Panc1 (cell line): ENCODE measurements around the gene GNAI2. TPM values are rescaled to one million over a fixed set of nuclear protein-coding genes. Genes with fewer than 3 reads are reported as not detected.
A peak's percentile ranks its signal among the peaks of the same experiment; 100 is the strongest.

Experiments used
- ATAC-seq: fragments of 200-7000 bp; cut with Tn5 transposase; 2 replicates; pipeline ENCODE4 v1.9.1; 2020; ENCODE audit warnings: mild to moderate bottlenecking, moderate library complexity
- BruUV-seq: library from RNA; stranded (reverse); fragments of 400-500 nt; replicated peaks from 2 replicates; lab custom pipeline; 2021; lab: Mats Ljungman, UMichigan
- CTCF ChIA-PET: fragments of 300-600 bp; sonication (Branson Sonifier 250); formaldehyde crosslinking; loops from one replicate; lab custom pipeline; 2022; ENCODE audit warnings: antibody characterized with exemption; lab: Charles Lee
- POLR2A ChIA-PET: fragments of 300-600 bp; sonication (Branson Sonifier 250); formaldehyde crosslinking; loops from one replicate; lab custom pipeline; 2022; ENCODE audit warnings: antibody characterized with exemption; lab: Charles Lee
- DNase-seq: peaks from one replicate; pipeline ENCODE4 v3.0.0-alpha.2; 2010; ENCODE audit warnings: low read depth, low spot score
- H3K27ac ChIP-seq: 2 replicates; pipeline ENCODE4 v1.5.1; 2011; ENCODE audit warnings: mild to moderate bottlenecking, low read length, inconsistent platforms
- H3K27me3 ChIP-seq: fragments of 200-500 bp; sonication (Bioruptor generic); 2 replicates; pipeline ENCODE4 v1.6.0; 2014; ENCODE audit warnings: low read length, inconsistent platforms; ENCODE audit not compliant: control insufficient read depth, insufficient read depth
- H3K36me3 ChIP-seq: fragments of 200-500 bp; sonication (Bioruptor generic); 2 replicates; pipeline ENCODE4 v1.5.1; 2014; ENCODE audit warnings: inconsistent platforms, mild to moderate bottlenecking, low read length, moderate library complexity; ENCODE audit not compliant: control insufficient read depth, insufficient read depth
- H3K4me1 ChIP-seq: 2 replicates; pipeline ENCODE4 v1.5.1; 2011; ENCODE audit warnings: inconsistent platforms, mild to moderate bottlenecking, low read length, moderate library complexity; ENCODE audit not compliant: control insufficient read depth, insufficient read depth
- H3K4me3 ChIP-seq, 2 experiments: 2 replicates each; pipeline ENCODE4 v1.5.1; 2011 to 2012; ENCODE audit warnings: low read depth in 2 of 2, low read length in 2 of 2, mild to moderate bottlenecking in 2 of 2, inconsistent platforms in 1 of 2, moderate library complexity in 1 of 2
- H3K9me3 ChIP-seq: fragments of 200-500 bp; sonication (Bioruptor generic); 2 replicates; pipeline ENCODE4 v1.5.1; 2014; ENCODE audit warnings: low read depth, mild to moderate bottlenecking, inconsistent platforms, low read length, moderate library complexity; ENCODE audit not compliant: control insufficient read depth, insufficient read depth
- POLR2AphosphoS5 ChIP-seq: IDR thresholded peaks from 2 replicates; pipeline ENCODE4 v1.6.1; 2012; ENCODE audit warnings: mild to moderate bottlenecking, low read depth, low read length, moderate library complexity
- SIN3A ChIP-seq: IDR thresholded peaks from 2 replicates; pipeline ENCODE4 v1.6.1; 2012; ENCODE audit warnings: low read depth, mild to moderate bottlenecking, low read length, moderate library complexity, borderline replicate concordance; ENCODE audit not compliant: insufficient read depth
- TCF7L2 ChIP-seq: IDR thresholded peaks from 2 replicates; pipeline ENCODE4 v1.6.1; 2011; ENCODE audit warnings: mild to moderate bottlenecking, low read depth, low read length, inconsistent platforms
- in situ Hi-C: cut with HindIII; loops from 2 replicates; pipeline ENCODE4 v1.10.0; 2016; ENCODE audit warnings: low sequenced_read_pairs, low pct_unique_long_range_greater_than_20kb
- intact Hi-C: fragments of 100-400 bp; cut with micrococcal nuclease; formaldehyde crosslinking; loops from one replicate; pipeline ENCODE4 v1.10.0; 2022; ENCODE audit not compliant: unreplicated experiment
- total RNA-seq: library from RNA; stranded (reverse); gene quantifications from one replicate; pipeline ENCODE4 v1.2.1, GENCODE V29; 2021; ENCODE audit not compliant: unreplicated experiment
- TF ChIP-seq, protein P1 (sequence below): fragments of 450-650 bp; IDR thresholded peaks from 2 replicates; pipeline ENCODE4 v1.5.1; 2017; ENCODE audit warnings: mild to moderate bottlenecking
- TF ChIP-seq, protein P2 (sequence below), 2 experiments: IDR thresholded peaks; 2 replicates each; pipeline ENCODE4 v1.6.1; 2011 to 2012; ENCODE audit warnings: low read depth in 2 of 2, control low read depth in 1 of 2, low read length in 1 of 2, mild to moderate bottlenecking in 1 of 2, moderate library complexity in 1 of 2; ENCODE audit not compliant: insufficient read depth in 1 of 2

GNAI2 gene
- total RNA-seq, 1 experiment from 2014 or later = 170 TPM

DNA sequence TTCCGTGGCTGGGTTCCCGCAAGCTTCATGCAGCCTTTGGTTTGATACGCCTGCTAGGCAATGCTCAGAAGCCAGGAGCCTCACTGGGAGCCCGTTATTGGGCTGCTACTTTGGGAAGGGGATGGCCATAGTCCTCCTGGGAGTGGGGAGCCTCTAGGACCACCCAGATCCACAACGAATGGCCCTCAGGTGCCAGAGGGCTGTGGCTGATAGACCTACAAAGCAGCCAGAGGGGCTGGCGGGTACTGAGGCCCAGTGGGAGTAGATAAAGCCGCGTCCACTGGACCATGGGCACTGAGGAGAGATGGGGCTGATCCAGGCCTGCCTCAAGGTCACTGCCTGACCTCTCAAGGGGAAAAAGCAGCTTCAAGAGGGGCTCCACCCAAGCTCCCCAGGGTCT lies 43.9 kb upstream of the GNAI2 start:
- DNase-seq = no peak
- ChIA-PET CTCF (interaction anchor here (0.8 kb wide), 1 partner anchor 44 kb away, joined by 4 read pairs; the partner anchor contains the start of gene GNAI2), POLR2A (interaction anchor here (0.6 kb wide), 1 partner anchor 45 kb away, joined by 15 read pairs; no protein-coding TSS in a partner anchor)
- H3K27me3 ChIP-seq = no peaks in the 10 kb centered on the region
- H3K4me3 ChIP-seq = no peak overlapping the region
- H3K27ac ChIP-seq = no peak overlapping the region
- no peaks in the 10 kb centered on the region for H3K9me3 ChIP-seq
- no TSS peak for BruUV-seq
- intact Hi-C loops (loop anchor here (1.0 to 10.0 kb wide), 2 partner anchors 34 to 73 kb away; partner anchors contain the start of gene SEMA3B), in situ Hi-C loops (no loop called here)
- TF ChIP-seq SIN3A (no peak), POLR2AphosphoS5 (no peak), TCF7L2 (no peak)
- TF ChIP-seq, protein P1, sequence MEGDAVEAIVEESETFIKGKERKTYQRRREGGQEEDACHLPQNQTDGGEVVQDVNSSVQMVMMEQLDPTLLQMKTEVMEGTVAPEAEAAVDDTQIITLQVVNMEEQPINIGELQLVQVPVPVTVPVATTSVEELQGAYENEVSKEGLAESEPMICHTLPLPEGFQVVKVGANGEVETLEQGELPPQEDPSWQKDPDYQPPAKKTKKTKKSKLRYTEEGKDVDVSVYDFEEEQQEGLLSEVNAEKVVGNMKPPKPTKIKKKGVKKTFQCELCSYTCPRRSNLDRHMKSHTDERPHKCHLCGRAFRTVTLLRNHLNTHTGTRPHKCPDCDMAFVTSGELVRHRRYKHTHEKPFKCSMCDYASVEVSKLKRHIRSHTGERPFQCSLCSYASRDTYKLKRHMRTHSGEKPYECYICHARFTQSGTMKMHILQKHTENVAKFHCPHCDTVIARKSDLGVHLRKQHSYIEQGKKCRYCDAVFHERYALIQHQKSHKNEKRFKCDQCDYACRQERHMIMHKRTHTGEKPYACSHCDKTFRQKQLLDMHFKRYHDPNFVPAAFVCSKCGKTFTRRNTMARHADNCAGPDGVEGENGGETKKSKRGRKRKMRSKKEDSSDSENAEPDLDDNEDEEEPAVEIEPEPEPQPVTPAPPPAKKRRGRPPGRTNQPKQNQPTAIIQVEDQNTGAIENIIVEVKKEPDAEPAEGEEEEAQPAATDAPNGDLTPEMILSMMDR = no peak
- TF ChIP-seq, protein P2, sequence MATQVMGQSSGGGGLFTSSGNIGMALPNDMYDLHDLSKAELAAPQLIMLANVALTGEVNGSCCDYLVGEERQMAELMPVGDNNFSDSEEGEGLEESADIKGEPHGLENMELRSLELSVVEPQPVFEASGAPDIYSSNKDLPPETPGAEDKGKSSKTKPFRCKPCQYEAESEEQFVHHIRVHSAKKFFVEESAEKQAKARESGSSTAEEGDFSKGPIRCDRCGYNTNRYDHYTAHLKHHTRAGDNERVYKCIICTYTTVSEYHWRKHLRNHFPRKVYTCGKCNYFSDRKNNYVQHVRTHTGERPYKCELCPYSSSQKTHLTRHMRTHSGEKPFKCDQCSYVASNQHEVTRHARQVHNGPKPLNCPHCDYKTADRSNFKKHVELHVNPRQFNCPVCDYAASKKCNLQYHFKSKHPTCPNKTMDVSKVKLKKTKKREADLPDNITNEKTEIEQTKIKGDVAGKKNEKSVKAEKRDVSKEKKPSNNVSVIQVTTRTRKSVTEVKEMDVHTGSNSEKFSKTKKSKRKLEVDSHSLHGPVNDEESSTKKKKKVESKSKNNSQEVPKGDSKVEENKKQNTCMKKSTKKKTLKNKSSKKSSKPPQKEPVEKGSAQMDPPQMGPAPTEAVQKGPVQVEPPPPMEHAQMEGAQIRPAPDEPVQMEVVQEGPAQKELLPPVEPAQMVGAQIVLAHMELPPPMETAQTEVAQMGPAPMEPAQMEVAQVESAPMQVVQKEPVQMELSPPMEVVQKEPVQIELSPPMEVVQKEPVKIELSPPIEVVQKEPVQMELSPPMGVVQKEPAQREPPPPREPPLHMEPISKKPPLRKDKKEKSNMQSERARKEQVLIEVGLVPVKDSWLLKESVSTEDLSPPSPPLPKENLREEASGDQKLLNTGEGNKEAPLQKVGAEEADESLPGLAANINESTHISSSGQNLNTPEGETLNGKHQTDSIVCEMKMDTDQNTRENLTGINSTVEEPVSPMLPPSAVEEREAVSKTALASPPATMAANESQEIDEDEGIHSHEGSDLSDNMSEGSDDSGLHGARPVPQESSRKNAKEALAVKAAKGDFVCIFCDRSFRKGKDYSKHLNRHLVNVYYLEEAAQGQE (IDR thresholded peaks at IDR 0.05; ENCODE audit: insufficient read depth in 1 of 2, low read depth in 2 of 2, low read length in 1 of 2) = no peak
- H3K36me3 ChIP-seq = no peaks in the 10 kb centered on the region
- no peak for ATAC-seq
- peaks cover 28% of the 10 kb centered on the region for H3K4me1 ChIP-seq

GRCh38 chr3:50192689-50193141 lies 43.3 kb upstream of the GNAI2 start:
- H3K4me1 ChIP-seq = peaks cover 28% of the 10 kb centered on the region
- CTCF ChIA-PET = interaction anchor here (0.8 kb wide), 1 partner anchor 43 kb away, joined by 4 read pairs; the partner anchor contains the start of gene GNAI2
- no peaks in the 10 kb centered on the region for H3K36me3 ChIP-seq
- in situ Hi-C loops = no loop called here
- TF ChIP-seq POLR2AphosphoS5 = no peak
- no peak for TF ChIP-seq SIN3A
- TF ChIP-seq, protein P1 = peak; percentile 89
- TF ChIP-seq, protein P2 (IDR thresholded peaks at IDR 0.05; ENCODE audit: insufficient read depth in 1 of 2, low read depth in 2 of 2, low read length in 1 of 2) = no peak
- no peak for TF ChIP-seq TCF7L2
- no peak overlapping the region for H3K4me3 ChIP-seq
- no peak overlapping the region for H3K27ac ChIP-seq
- no peaks in the 10 kb centered on the region for H3K27me3 ChIP-seq
- intact Hi-C loops = loop anchor here (1.0 to 10.0 kb wide), 2 partner anchors 34 to 72 kb away; partner anchors contain the start of gene SEMA3B
- H3K9me3 ChIP-seq = no peaks in the 10 kb centered on the region
- no TSS peak for BruUV-seq
- POLR2A ChIA-PET = no interaction called here
- peak; percentile 49; the same call in 1 of the 2 replicates for ATAC-seq
- peak; percentile 47 for DNase-seq
